ENCODE results near the gene SLC24A3. TPM values are rescaled to one million over a fixed set of nuclear protein-coding genes. Genes with fewer than 3 reads are reported as not detected.

SLC24A3 gene
- total RNA-seq, 1 donor from 2014 or later: 0.96 TPM

GRCh38 chr20:19348582-19348981 is 136.1 kb downstream of the SLC24A3 start:
- DNase-seq (ENCODE audit: low spot score, unreplicated experiment): no peak
- peaks cover 6% of the 10 kb centered on the region for H3K9me3 Mint-ChIP-seq (ENCODE audit: low read depth)
- no peak overlapping the region for H3K27ac Mint-ChIP-seq
- no peak overlapping the region for H3K4me3 Mint-ChIP-seq (ENCODE audit: low read depth)
- H3K36me3 Mint-ChIP-seq (ENCODE audit: insufficient read depth): no peaks in the 10 kb centered on the region
- no peaks in the 10 kb centered on the region for H3K27me3 Mint-ChIP-seq
- no peaks in the 10 kb centered on the region for H3K4me1 Mint-ChIP-seq (ENCODE audit: low read depth)
- TF ChIP-seq CTCF (IDR thresholded peaks at IDR 0.05; ENCODE audit: unreplicated experiment): no peak

- no peaks in the 10 kb centered on the region for H3K4me1 Mint-ChIP-seq (ENCODE audit: low read depth)
- DNase-seq (ENCODE audit: low spot score, unreplicated experiment): no peak
- no peaks in the 10 kb centered on the region for H3K36me3 Mint-ChIP-seq (ENCODE audit: insufficient read depth)
- H3K27ac Mint-ChIP-seq: no peak overlapping the region
- peaks cover 6% of the 10 kb centered on the region for H3K9me3 Mint-ChIP-seq (ENCODE audit: low read depth)
- no peaks in the 10 kb centered on the region for H3K27me3 Mint-ChIP-seq
- no peak for TF ChIP-seq CTCF (IDR thresholded peaks at IDR 0.05; ENCODE audit: unreplicated experiment)
- H3K4me3 Mint-ChIP-seq (ENCODE audit: low read depth): no peak overlapping the region
Measured at GRCh38 chr20:19349879-19350278, 137.4 kb downstream of the SLC24A3 start.

GRCh38 chr20:19351542-19351941 is 139.1 kb downstream of the SLC24A3 start:
- no peak overlapping the region for H3K4me3 Mint-ChIP-seq (ENCODE audit: low read depth)
- no peaks in the 10 kb centered on the region for H3K36me3 Mint-ChIP-seq (ENCODE audit: insufficient read depth)
- H3K9me3 Mint-ChIP-seq (ENCODE audit: low read depth): no peaks in the 10 kb centered on the region
- H3K4me1 Mint-ChIP-seq (ENCODE audit: low read depth): no peaks in the 10 kb centered on the region
- DNase-seq (ENCODE audit: low spot score, unreplicated experiment): no peak
- H3K27ac Mint-ChIP-seq: no peak overlapping the region
- H3K27me3 Mint-ChIP-seq: no peaks in the 10 kb centered on the region
- peak; percentile 26 for TF ChIP-seq CTCF (IDR thresholded peaks at IDR 0.05; ENCODE audit: unreplicated experiment)

GRCh38 chr20:19354950-19355349 is 142.5 kb downstream of the SLC24A3 start:
- Mint-ChIP-seq H3K27ac (no peak overlapping the region), H3K27me3 (no peaks in the 10 kb centered on the region), H3K36me3 (ENCODE audit: insufficient read depth) (no peaks in the 10 kb centered on the region), H3K4me3 (ENCODE audit: low read depth) (no peak overlapping the region), H3K9me3 (ENCODE audit: low read depth) (no peaks in the 10 kb centered on the region), H3K4me1 (ENCODE audit: low read depth) (no peaks in the 10 kb centered on the region)
- TF ChIP-seq CTCF (IDR thresholded peaks at IDR 0.05; ENCODE audit: unreplicated experiment): no peak
- DNase-seq (ENCODE audit: low spot score, unreplicated experiment): no peak

GRCh38 chr20:19361790-19362189 is 149.3 kb downstream of the SLC24A3 start:
- no peaks in the 10 kb centered on the region for H3K9me3 Mint-ChIP-seq (ENCODE audit: low read depth)
- H3K4me1 Mint-ChIP-seq (ENCODE audit: low read depth): no peaks in the 10 kb centered on the region
- DNase-seq (ENCODE audit: low spot score, unreplicated experiment): no peak
- TF ChIP-seq CTCF (IDR thresholded peaks at IDR 0.05; ENCODE audit: unreplicated experiment): no peak
- no peaks in the 10 kb centered on the region for H3K36me3 Mint-ChIP-seq (ENCODE audit: insufficient read depth)
- no peak overlapping the region for H3K4me3 Mint-ChIP-seq (ENCODE audit: low read depth)
- H3K27me3 Mint-ChIP-seq: peaks cover 3% of the 10 kb centered on the region
- no peak overlapping the region for H3K27ac Mint-ChIP-seq
